Bone marrow (tissue), 2 donors: ENCODE data around the gene GSDMA.
"Not testable (repeated sequence)": the region's sequence is repeated elsewhere in the genome, so short reads cannot be mapped to it uniquely, and the experiment has no call there.

Source experiments
- DNase-seq, 2 donors: peaks; one replicate each; lab custom pipeline; 2025; lab: John Stamatoyannopoulos, UW

Gene GSDMA

DNA sequence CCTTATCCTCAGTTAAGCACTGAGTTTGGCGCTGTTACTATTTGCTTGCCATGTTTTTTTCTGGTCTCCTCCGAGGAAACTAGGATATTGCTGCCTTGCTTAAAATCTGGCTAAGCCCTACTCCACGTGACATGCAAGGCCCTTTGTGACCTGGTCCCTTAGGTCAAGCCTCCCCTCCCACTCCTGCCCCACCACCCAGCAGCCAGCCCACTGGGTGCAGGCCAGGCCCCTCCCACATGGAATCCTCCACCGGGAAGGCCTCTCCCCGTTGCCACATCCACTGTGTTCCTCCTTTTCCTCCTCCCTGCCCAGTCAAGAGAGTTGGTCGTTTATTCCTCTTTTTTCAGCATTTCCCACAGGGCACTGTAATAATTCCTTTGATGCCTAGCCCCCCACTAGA, 34.0 kb downstream of the GSDMA start:
- no peak for DNase-seq

DNA sequence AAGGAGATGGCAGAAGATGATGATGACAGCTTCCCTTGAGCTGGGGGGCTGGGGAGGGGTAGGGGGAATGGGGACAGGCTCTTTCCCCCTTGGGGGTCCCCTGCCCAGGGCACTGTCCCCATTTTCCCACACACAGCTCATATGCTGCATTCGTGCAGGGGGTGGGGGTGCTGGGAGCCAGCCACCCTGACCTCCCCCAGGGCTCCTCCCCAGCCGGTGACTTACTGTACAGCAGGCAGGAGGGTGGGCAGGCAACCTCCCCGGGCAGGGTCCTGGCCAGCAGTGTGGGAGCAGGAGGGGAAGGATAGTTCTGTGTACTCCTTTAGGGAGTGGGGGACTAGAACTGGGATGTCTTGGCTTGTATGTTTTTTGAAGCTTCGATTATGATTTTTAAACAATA, 34.7 kb downstream of the GSDMA start:
- no peak for DNase-seq

DNA sequence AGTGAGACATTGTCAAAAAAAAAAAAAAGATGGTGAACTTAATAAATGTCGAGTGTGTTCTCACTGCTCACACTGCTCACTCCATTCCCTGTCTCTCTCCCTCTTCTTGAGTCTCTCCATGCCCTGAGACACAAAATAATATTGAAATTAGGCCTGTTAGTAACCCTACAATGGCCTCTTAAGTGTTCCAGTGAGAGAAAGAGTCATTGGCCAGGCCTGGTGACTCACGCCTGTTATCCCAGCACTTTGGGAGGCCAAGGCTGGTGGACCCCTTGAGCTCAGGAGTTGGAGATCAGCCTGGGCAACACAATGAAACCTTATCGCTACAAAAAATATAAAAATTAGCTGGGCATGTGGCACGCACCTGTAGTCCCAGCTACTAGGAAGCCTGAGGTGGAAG, 36.3 kb downstream of the GSDMA start:
- DNase-seq: no peak

DNA sequence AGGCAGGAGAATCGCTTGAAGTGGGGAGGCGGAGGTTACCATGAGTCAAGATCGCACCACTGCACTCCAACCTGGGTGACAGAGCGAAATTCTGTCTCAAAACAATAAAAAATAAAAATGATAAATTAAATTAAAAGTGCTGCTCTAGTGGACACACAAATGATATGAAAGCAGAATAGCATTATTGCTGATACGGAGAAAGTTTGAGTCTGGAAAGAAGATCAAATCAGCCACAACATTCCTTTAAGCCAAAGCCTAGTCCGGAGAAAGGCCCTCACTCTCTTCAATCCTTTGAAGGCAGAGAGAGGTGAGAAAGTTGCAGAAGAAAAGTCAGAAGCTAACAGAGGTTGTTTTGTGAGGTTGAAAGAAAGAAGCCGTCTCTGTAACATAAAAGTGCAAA, 37.4 kb downstream of the GSDMA start:
- no peak for DNase-seq

DNA sequence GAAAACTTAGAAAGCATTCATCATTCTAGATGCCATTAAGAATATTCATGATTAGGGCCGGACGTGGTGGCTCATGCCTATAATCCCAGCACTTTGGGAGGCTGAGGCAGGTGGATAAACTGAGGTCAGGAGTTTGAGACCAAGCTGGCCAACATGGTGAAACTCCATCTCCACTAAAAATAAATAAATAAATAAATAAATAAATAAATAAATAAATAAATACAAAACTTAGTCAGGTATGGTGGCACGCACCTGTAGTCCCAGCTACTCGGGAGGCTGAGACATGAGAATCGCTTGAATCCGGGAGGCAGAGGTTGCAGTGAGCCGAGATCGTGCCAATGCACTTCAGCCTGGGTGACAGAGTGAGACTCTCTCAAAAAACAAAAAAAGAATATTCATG, 38.5 kb downstream of the GSDMA start:
- DNase-seq: not testable (repeated sequence)

DNA sequence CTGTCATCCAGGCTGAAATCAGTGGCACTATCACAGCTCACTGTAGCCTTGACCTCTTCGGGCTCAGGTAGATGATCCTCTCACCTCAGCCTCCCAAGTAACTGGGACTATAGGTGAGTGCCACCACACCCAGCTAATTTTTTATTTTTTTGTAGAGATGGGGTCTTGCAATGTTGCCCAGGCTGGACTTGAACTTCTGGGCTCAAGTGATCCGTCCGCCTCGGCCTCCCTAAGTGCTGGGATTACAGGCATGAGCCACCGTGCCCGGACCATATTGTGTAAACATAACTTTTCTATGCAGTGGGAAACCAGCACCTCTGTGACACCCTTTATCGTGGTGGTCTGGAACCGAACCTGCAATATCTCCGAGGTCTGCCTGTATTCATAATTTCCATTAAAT, 41.3 kb downstream of the GSDMA start:
- DNase-seq: no peak

DNA sequence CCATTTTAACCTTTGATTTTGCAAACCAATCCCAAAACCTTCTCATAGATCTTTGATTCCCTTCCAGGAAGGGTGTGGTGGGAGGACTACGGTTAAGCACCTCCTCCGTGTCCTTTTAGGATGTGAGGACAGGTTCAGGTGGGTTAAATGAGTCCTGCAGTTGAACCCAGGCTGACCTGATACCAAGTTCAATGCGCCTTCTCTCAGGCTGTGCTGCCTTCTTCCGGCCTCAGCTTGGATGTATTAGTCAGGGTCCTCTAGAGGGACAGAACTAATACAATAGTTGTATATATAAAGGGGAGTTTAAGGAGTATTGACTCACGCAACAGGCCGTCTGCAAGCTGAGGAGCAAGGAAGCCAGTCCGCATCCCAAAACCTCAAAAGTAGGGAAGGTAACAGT, 41.9 kb downstream of the GSDMA start:
- DNase-seq: no peak

DNA sequence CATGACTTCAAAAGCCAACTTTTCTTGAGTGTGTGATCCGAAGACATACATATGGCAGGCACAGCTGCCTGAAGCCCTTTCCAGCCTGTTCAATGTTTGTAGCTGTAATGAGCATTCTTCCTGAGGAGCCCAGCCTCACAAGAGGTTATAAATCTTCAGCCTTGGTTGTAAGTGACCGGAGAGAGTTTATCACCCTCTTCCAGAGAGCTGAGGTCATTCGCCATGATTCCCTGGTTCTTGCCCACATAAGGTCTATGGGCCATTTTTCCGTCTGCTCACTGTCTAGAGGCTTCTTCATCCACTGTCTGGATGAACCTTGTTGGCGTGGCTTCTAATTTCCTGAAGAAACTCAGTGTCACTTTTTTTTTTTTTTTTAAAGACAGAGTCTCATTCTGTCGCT, 42.7 kb downstream of the GSDMA start:
- DNase-seq: no peak

DNA sequence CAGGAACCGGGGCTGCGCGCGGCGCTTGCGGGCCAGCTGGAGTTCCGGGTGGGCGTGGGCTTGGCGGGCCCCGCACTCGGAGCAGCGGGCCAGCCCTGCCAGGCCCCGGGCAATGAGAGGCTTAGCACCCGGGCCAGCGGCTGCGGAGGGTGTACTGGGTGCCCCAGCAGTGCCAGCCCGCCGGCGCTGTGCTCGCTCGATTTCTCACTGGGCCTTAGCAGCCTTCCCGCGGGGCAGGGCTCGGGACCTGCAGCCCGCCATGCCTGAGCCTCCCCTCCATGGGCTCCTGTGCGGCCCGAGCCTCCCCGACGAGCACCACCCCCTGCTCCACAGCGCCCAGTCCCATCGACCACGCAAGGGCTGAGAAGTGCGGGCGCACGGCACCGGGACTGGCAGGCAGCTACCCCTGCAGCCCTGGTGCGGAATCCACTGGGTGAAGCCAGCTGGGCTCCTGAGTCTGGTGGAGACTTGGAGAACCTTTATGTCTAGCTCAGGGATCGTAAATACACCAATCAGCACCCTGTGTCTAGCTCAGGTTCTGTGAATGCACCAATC, 48.2 kb downstream of the GSDMA start:
- DNase-seq: not testable (repeated sequence)

DNA sequence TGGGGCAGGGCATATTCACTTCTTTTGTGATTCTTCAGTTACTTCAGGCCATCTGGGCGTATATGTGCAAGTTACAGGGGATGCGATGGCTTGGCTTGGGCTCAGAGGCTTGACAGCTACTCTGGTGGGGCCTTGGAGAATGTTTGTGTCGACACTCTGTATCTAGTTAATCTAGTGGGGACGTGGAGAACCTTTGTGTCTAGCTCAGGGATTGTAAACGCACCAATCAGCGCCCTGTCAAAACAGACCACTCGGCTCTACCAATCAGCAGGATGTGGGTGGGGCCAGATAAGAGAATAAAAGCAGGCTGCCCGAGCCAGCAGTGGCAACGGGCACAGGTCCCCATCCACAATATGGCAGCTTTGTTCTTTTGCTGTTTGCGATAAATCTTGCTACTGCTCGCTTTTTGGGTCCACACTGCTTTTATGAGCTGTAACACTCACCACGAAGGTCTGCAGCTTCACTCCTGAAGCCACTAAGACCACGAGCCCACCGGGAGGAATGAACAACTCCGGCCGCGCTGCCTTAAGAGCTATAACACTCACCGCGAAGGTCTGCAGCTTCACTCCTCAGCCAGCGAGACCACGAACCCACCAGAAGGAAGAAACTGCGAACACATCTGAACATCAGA, 49.3 kb downstream of the GSDMA start:
- not testable (repeated sequence) for DNase-seq

DNA sequence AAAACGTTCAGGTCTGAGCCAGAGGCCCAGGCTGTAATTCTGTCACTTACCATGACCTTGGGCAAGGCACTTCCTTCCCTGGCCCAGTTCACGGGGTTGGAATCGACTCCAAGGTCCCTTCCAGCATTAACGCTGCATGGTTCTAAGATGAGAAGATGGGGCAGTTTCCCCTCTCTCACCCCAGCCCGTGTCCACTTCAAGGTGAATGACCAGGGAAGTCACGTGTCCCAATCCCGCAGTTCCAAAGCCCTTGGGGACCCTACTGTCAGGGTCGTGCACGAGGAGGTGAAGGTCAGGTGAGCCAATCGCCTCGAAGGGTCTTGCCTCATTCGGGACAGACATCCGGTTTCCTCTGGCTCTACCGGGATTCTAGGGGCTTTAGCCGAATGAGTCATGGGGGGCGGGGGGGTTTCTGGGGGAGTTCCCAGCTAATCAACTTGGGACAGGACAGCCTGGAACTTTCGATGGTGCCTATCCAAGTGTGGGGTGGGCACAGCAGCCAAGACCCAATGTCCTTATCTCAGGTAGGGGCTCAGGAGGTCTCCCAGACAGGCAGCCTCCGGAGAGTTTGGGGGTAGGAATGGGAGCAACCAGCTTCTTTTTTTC, 51.7 kb downstream of the GSDMA start:
- DNase-seq: no peak

DNA sequence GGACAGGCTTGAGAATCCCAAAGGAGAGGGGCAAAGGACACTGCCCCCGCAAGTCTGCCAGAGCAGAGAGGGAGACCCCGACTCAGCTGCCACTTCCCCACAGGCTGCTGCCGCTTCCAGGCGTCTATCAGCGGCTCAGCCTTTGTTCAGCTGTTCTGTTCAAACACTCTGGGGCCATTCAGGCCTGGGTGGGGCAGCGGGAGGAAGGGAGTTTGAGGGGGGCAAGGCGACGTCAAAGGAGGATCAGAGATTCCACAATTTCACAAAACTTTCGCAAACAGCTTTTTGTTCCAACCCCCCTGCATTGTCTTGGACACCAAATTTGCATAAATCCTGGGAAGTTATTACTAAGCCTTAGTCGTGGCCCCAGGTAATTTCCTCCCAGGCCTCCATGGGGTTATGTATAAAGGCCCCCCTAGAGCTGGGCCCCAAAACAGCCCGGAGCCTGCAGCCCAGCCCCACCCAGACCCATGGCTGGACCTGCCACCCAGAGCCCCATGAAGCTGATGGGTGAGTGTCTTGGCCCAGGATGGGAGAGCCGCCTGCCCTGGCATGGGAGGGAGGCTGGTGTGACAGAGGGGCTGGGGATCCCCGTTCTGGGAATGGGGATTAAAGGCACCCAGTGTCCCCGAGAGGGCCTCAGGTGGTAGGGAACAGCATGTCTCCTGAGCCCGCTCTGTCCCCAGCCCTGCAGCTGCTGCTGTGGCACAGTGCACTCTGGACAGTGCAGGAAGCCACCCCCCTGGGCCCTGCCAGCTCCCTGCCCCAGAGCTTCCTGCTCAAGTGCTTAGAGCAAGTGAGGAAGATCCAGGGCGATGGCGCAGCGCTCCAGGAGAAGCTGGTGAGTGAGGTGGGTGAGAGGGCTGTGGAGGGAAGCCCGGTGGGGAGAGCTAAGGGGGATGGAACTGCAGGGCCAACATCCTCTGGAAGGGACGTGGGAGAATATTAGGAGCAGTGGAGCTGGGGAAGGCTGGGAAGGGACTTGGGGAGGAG, 52.5 kb downstream of the GSDMA start, which contains the start of gene CSF3:
CSF3 (plus strand) TSS at position 436 of the 993 bp plus-strand sequence; CDS start at position 471, 35 bp downstream.
- DNase-seq: peak in 1 of 2 donors; percentile 8

DNA sequence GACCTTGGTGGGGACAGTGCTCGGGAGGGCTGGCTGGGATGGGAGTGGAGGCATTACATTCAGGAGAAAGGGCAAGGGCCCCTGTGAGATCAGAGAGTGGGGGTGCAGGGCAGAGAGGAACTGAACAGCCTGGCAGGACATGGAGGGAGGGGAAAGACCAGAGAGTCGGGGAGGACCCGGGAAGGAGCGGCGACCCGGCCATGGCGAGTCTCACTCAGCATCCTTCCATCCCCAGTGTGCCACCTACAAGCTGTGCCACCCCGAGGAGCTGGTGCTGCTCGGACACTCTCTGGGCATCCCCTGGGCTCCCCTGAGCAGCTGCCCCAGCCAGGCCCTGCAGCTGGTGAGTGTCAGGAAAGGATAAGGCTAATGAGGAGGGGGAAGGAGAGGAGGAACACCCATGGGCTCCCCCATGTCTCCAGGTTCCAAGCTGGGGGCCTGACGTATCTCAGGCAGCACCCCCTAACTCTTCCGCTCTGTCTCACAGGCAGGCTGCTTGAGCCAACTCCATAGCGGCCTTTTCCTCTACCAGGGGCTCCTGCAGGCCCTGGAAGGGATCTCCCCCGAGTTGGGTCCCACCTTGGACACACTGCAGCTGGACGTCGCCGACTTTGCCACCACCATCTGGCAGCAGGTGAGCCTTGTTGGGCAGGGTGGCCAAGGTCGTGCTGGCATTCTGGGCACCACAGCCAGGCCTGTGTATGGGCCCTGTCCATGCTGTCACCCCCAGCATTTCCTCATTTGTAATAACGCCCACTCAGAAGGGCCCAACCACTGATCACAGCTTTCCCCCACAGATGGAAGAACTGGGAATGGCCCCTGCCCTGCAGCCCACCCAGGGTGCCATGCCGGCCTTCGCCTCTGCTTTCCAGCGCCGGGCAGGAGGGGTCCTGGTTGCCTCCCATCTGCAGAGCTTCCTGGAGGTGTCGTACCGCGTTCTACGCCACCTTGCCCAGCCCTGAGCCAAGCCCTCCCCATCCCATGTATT, 53.5 kb downstream of the GSDMA start:
- DNase-seq: no peak

DNA sequence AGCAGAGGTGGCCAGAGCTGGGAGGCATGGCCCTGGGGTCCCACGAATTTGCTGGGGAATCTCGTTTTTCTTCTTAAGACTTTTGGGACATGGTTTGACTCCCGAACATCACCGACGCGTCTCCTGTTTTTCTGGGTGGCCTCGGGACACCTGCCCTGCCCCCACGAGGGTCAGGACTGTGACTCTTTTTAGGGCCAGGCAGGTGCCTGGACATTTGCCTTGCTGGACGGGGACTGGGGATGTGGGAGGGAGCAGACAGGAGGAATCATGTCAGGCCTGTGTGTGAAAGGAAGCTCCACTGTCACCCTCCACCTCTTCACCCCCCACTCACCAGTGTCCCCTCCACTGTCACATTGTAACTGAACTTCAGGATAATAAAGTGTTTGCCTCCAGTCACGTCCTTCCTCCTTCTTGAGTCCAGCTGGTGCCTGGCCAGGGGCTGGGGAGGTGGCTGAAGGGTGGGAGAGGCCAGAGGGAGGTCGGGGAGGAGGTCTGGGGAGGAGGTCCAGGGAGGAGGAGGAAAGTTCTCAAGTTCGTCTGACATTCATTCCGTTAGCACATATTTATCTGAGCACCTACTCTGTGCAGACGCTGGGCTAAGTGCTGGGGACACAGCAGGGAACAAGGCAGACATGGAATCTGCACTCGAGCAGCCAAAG, 54.7 kb downstream of the GSDMA start:
- no peak for DNase-seq

DNA sequence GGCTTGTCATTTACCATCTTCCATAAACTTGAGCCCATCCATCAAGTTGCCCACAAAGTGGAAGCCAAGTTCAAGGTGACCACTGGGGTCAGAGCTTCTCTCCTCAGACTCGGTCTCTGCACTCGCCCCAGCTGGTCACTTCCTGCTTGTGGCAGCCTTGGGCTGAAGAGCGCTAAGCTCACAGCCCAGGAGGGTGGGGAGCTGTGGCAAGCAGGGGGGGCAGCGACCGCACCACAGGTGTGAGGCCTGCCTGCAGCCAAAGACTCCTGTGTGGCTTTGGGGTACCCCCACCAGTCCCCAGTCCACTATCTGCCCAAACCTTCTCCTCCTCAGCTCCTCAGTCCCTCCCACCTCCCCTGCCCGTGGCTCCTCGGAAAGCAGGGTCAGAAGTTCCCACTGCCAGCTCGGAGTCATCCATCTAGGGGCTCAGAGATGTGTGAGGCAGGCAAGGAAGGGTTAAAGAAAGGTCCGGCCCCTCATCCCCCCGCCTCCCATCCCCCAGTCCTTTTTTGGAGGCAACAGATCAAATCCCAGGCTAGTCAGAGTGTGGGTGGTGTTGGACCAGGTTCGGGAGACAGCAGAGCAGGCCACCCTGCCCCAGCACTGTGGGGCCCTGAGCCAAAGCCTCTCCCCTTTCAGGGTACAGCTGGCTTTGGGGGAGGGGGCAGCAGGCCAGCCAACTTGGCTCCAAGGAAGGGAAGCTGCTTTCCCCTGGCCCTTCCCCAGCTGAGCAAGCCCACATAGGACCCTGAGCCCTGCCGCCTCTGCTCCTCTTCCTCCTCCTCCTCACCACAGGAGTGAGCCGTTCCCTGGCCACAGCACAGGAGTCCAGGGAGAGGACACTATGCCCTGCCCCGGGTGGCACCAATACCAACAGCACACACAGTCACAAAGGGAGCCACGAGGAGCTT, 55.7 kb downstream of the GSDMA start:
- DNase-seq: no peak

DNA sequence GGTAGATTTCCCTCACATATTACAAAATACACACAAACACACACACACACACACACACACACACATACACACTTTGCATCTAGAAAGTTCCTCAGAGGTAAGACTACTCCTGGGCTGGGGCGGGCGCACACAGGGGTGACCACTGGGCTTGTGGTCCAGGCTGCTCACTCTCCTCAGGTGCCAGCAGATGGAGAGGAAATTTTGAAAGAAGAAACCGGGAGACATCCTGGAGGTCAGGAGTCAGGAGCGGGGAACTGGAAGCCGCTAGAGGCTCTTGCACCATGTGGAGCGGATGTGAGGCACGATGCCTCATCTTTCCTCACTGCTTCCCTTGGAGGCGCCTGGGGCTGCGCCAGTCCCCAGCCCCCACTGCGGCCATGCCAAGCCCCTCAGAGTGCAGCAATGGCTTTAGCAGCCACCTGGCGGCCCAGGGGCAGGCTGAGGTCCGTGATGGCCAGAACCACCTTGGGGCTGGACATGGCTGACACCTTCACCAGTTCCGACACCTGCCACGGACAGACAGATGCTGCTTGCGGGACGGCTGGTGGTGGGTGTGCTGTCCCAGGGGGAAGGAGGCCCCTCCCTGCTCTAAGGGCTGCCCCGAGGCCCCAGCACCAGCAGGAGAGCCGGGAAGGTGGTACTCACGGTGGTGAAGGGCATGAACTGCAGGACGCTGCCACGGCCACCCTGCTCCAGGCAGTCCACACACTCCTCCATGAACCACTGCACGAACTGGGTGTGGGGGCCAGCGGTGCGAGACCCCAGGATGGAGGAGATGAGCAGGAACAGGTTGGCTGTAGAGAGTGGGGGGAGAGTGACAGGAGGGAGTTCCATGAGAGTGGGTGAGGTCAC, 56.6 kb downstream of the GSDMA start:
- DNase-seq: no peak

DNA sequence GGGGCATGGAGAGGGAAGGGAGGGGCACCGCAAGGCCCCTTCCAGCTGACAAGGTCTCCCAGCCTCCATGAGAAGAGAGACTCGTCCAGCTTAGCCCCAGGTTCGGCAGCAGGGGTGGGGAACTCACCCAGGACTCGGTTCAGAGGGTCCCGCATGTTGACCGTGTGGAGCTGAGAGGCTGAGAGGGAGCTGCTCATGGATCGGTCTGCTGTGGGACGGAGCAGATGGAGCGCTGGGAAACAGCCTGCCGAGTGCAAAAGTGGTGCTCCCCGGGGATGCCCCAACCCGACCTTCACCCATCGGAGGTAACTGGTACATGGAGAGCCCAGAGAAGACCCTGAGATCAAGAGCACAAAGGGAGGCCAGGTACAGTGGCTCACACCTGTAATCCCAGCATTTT, 57.3 kb downstream of the GSDMA start:
- DNase-seq: no peak

DNA sequence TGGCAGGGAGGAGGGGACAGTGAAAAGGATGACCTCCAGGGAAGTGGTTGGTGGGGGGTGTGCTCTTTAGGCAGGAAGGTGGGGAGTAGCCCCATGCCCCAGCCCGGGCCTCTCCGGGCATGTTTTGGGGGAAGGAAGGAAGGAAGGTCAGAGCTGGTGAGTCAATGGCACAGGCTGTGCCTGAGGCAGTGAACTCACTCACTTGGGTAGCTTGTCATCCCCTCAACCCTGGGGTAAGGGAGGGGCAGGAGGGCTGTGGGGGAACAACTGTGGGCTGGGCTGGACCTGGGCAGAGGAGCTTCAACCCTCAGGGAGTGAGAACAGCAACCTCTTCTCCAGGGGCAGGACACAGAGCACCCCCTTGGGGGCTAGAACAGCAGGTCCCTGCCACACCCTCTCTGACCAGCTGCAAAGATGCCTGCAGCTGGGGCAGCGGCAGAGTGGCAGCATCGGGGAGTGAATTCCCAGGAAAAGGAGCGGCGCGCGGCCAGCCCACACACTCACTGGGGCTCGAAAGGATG, 58.7 kb downstream of the GSDMA start:
- DNase-seq: peak in 1 of 2 donors; percentile 43
